Measurements from ENCODE around the gene KANSL3.

DNA sequence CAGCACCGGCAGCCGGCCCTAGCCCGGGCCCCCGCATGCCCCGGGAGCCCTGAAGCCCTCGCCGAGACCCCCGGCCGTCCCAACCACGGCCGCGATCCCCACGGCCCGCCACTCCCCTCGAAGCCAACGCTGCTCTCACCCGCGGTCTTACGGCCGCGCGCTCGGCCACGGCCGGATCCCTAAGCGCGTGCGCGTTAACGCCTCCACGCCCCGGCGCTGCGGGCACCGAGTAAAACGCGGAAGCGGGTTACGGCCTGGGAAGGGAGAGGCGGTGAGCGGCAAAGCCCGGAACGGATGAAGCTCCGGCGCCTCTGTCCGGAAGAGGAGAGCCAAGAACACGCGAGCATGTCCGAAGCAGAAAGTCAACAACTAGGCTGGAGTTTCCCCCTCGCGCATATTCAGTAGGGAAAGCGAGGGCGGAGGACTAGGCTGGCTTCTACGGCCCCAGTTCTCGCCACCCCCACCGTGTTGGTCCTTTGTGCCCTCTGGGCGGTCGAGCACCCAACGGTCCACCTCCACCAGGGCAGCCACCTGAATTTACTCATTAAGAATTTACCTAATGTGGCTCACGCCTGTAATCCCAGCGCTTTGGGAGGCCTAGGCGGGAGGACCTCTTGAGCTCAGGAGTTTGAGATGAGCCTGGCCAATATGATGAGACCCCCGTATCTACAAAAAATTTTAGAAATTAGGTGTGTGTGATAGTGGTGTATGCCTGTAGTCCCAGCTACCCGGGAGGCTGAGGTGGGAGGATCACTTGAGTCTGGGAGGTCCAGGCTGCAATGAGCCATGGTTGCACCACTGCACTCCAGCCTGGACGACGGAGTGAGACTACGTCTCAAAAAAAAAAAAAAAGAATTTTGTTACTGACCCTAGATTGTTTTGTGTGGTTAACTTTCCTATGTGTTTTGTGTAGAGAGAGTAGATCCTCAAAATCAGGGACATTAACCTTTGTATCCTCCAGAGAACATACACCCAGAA, at the start of gene KANSL3:
- TF ChIP-seq POLR2A (IDR thresholded peaks at IDR 0.05): peak in 1 of 2 donors; percentile 95
- TF ChIP-seq, protein P1, sequence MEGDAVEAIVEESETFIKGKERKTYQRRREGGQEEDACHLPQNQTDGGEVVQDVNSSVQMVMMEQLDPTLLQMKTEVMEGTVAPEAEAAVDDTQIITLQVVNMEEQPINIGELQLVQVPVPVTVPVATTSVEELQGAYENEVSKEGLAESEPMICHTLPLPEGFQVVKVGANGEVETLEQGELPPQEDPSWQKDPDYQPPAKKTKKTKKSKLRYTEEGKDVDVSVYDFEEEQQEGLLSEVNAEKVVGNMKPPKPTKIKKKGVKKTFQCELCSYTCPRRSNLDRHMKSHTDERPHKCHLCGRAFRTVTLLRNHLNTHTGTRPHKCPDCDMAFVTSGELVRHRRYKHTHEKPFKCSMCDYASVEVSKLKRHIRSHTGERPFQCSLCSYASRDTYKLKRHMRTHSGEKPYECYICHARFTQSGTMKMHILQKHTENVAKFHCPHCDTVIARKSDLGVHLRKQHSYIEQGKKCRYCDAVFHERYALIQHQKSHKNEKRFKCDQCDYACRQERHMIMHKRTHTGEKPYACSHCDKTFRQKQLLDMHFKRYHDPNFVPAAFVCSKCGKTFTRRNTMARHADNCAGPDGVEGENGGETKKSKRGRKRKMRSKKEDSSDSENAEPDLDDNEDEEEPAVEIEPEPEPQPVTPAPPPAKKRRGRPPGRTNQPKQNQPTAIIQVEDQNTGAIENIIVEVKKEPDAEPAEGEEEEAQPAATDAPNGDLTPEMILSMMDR (IDR thresholded peaks at IDR 0.05): no peak
